Memory B cell (primary cell): Measurements from ENCODE around the gene KIFC1.
"Not testable (repeated sequence)": the region's sequence is repeated elsewhere in the genome, so short reads cannot be mapped to it uniquely, and the experiment has no call there.

Experiments
- ATAC-seq: fragments of 150-1000 bp; cut with Tn5 transposase; 2 replicates; pipeline ENCODE4 v1.10.0; 2021; ENCODE audit warnings: low read depth, mild to moderate bottlenecking, moderate library complexity
- DNase-seq, 2 donors: peaks; one replicate each; pipeline ENCODE4 v3.0.0; 2022; ENCODE audit warnings: low spot score in 2 of 2
- H3K27ac Mint-ChIP-seq: one replicate; pipeline ENCODE4 v1.8.0; 2022; ENCODE audit warnings: mild to moderate bottlenecking, moderate library complexity, mixed read lengths
- H3K27me3 Mint-ChIP-seq: one replicate; pipeline ENCODE4 v1.8.0; 2022; ENCODE audit warnings: mixed read lengths
- H3K36me3 Mint-ChIP-seq: one replicate; pipeline ENCODE4 v1.8.0; 2022; ENCODE audit warnings: mild to moderate bottlenecking, mixed read lengths
- H3K4me1 Mint-ChIP-seq: one replicate; pipeline ENCODE4 v1.8.0; 2022; ENCODE audit warnings: mixed read lengths
- H3K4me3 Mint-ChIP-seq: one replicate; pipeline ENCODE4 v1.8.0; 2022; ENCODE audit warnings: mild to moderate bottlenecking, moderate library complexity, mixed read lengths
- H3K9me3 Mint-ChIP-seq: one replicate; pipeline ENCODE4 v1.8.0; 2022; ENCODE audit warnings: mixed read lengths

The KIFC1 gene

DNA sequence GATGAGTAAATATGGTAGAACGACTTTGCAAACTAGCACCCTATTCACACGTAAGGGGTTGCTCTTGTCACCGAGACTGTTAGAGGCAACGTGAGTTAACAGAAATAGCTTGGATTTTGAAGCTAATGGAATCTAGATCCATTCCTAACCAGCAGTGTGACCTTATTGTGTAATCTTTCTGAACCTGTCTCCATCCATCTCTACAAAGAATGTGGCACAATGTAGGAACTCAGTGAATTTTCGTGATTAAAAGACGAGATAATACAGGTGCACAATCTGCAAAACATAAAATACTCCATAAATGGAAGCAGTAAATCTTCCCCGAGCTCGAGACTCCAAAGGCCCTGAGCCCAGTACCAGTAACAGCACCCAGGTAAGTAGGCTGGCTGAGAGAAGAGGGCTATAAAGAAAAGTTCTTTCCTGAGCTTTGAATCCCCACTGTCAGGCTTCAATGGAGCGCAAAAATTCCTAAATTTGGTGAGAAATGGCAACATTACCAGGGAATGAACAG is 801 bp upstream of the KIFC1 start:
- peak; percentile 2 for ATAC-seq

DNA sequence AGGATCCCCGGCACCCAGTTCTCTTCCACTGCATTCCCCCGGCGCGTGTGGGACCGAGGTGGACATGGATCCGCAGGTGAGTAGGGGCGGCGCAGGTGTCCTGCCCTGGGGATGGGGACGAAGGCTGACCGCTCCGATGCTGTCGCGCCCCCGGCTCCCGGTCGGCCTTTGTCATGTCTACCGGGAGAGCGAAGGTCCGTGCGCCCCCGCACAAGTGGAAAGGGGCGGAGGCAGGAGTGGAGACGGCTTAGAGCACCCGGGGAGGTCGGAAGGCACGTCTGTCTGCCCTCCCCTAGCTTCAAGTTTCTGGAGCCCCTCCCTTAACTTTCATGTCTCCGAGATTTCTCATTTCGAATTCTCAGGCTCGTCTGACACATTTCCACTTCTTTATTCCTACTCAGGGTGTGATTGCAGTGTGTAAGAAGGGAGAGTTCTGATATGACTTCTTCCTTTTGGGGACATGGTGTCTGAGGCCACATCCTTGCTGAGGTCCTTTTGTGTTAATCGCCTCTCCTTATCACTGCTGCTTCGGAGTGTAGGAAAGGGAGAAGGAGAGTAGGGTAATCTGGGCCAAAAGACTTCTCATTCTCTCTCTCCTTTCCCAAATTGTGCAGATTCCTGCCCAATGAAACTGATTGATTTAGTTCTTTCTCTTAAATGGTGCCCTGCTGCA is 435 bp downstream of the KIFC1 start:
- peak overlapping the region; percentile 88 for H3K27ac Mint-ChIP-seq
- H3K9me3 Mint-ChIP-seq = no peaks in the 10 kb centered on the region
- H3K36me3 Mint-ChIP-seq = no peaks in the 10 kb centered on the region
- ATAC-seq = no peak
- H3K4me1 Mint-ChIP-seq = peaks cover 15% of the 10 kb centered on the region
- peak overlapping the region; percentile 80 for H3K4me3 Mint-ChIP-seq
- DNase-seq = no peak
- peaks cover 6% of the 10 kb centered on the region for H3K27me3 Mint-ChIP-seq

More for the DNA sequence above, 801 bp upstream of the KIFC1 start:
- no peak for DNase-seq
- peaks cover 15% of the 10 kb centered on the region for H3K4me1 Mint-ChIP-seq
- no peaks in the 10 kb centered on the region for H3K36me3 Mint-ChIP-seq
- peaks cover 6% of the 10 kb centered on the region for H3K27me3 Mint-ChIP-seq
- H3K4me3 Mint-ChIP-seq = peak overlapping the region; percentile 80
- no peaks in the 10 kb centered on the region for H3K9me3 Mint-ChIP-seq
- H3K27ac Mint-ChIP-seq = peak overlapping the region; percentile 88

DNA sequence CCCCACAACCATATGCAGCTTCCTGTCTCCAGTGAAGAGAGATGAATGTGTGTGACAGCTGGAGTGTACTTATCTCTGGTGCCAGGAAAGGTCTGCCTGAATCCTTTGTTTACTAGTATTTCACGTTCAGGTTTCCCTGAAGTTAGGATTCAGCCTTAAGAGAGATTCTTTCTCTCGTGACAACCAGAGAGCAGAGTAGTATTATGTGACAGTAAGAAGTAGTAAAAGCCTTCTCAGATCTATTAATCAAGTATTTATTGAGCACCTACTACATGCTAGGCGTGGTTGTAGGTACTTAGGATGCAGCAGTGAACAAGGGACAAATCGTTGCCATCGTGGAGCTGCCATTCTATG is 949 bp downstream of the KIFC1 start:
- DNase-seq = no peak

DNA sequence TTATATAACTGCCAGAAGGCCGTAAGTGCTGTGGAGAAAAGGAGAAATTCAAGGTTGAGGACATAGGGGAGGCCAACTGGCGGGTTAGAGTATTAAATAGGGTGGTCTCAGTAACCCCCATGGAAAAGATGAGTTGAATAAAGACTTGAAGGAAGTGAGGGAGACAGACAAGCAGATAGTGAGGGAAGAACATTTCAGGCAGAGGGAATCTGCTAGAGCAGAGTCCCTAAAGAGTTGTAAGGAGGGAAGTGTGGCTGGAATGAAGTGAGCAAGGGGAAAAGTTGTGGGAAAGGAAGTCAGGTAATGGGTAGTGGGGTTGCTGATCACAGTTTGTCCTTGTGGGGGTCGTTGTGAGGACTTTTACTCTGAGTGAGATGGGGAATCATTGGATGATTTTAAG is 1.4 kb downstream of the KIFC1 start:
- H3K9me3 Mint-ChIP-seq = no peaks in the 10 kb centered on the region
- H3K27me3 Mint-ChIP-seq = peaks cover 9% of the 10 kb centered on the region
- peaks cover 15% of the 10 kb centered on the region for H3K4me1 Mint-ChIP-seq
- H3K27ac Mint-ChIP-seq = peak overlapping the region; percentile 48
- ATAC-seq (no peak), DNase-seq (no peak)
- peak overlapping the region; percentile 15 for H3K4me3 Mint-ChIP-seq
- H3K36me3 Mint-ChIP-seq = no peaks in the 10 kb centered on the region

More for the DNA sequence above, 949 bp downstream of the KIFC1 start:
- Mint-ChIP-seq H3K36me3 (no peaks in the 10 kb centered on the region), H3K27me3 (peaks cover 8% of the 10 kb centered on the region), H3K4me1 (peaks cover 15% of the 10 kb centered on the region), H3K9me3 (no peaks in the 10 kb centered on the region), H3K27ac (peak overlapping the region; percentile 88), H3K4me3 (peak overlapping the region; percentile 80)
- ATAC-seq = no peak

DNA sequence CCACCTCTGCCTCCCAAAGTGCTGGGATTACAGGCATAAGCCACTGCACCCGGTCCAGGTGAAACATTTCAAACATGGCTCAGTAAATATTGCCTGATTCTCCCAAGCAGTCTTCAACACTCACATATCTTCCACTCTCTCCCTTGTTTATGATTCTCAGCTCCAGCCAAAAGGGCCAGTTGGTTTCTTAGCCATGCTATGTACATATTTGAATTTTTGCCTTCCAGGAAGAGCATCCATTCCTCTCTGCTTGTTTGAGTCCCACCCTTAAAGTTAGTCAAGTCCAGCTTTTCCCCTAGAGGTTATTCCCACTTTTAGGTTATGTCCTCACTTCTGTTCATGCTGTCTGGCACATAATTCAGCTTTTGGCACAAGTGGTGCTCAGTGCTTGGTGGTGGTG is 5.9 kb downstream of the KIFC1 start:
- Mint-ChIP-seq H3K4me1 (peaks cover 11% of the 10 kb centered on the region), H3K27me3 (peaks cover 9% of the 10 kb centered on the region), H3K27ac (no peak overlapping the region), H3K36me3 (no peaks in the 10 kb centered on the region), H3K4me3 (no peak overlapping the region), H3K9me3 (no peaks in the 10 kb centered on the region)
- DNase-seq (no peak), ATAC-seq (no peak)

DNA sequence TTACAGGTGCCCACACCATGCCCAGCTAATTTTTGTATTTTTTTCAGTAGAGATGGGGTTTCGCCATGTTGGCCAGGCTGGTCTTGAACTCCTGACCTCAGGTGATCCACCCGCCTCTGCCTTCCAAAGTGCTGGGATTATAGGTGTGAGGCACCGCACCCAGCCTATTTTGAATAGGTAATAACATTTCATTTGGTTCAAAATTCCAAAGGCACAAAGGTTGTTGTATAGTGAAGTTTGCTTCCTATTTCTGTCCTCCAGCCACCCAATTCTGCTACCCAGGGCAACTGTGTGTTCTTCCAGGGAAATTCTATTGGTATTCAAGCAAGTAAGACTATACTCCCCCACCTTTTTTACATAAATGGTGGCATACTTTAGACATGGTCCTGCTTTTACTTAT is 7.0 kb downstream of the KIFC1 start:
- H3K9me3 Mint-ChIP-seq, ATAC-seq, DNase-seq, H3K4me1 Mint-ChIP-seq, H3K27me3 Mint-ChIP-seq, H3K4me3 Mint-ChIP-seq, H3K27ac Mint-ChIP-seq, H3K36me3 Mint-ChIP-seq: not testable (repeated sequence)

DNA sequence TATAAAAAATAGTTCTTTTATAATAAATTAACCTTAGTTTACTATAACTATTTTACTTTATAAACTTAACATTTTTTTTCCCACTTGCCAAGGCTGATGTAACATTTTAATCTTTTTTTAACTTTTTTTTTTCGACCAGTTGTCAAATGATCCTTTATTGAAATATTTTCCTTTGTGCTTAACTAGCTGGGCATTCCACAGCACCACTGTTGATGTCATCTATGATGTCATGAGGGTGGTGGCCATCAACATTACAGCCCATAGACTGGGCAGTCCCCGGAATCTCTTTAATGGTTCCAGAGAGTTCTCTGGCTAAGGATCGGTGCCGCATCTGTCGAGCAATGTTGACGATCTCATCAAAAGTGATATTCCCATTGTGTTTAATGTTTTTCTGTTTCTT is 8.3 kb downstream of the KIFC1 start:
- DNase-seq, H3K4me3 Mint-ChIP-seq, H3K4me1 Mint-ChIP-seq, H3K27ac Mint-ChIP-seq, H3K36me3 Mint-ChIP-seq, H3K27me3 Mint-ChIP-seq, H3K9me3 Mint-ChIP-seq, ATAC-seq: not testable (repeated sequence)

DNA sequence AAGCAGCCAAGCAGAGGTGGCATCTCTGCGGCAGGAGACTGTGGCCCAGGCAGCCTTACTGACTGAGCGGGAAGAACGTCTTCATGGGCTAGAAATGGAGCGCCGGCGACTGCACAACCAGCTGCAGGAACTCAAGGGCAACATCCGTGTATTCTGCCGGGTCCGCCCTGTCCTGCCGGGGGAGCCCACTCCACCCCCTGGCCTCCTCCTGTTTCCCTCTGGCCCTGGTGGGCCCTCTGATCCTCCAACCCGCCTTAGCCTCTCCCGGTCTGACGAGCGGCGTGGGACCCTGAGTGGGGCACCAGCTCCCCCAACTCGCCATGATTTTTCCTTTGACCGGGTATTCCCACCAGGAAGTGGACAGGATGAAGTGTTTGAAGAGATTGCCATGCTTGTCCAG is 13.3 kb downstream of the KIFC1 start:
- Mint-ChIP-seq H3K27ac (peak overlapping the region; percentile 54), H3K4me1 (peaks cover 15% of the 10 kb centered on the region), H3K9me3 (no peaks in the 10 kb centered on the region), H3K4me3 (no peak overlapping the region), H3K27me3 (no peaks in the 10 kb centered on the region), H3K36me3 (no peaks in the 10 kb centered on the region)
- ATAC-seq (no peak), DNase-seq (no peak)

DNA sequence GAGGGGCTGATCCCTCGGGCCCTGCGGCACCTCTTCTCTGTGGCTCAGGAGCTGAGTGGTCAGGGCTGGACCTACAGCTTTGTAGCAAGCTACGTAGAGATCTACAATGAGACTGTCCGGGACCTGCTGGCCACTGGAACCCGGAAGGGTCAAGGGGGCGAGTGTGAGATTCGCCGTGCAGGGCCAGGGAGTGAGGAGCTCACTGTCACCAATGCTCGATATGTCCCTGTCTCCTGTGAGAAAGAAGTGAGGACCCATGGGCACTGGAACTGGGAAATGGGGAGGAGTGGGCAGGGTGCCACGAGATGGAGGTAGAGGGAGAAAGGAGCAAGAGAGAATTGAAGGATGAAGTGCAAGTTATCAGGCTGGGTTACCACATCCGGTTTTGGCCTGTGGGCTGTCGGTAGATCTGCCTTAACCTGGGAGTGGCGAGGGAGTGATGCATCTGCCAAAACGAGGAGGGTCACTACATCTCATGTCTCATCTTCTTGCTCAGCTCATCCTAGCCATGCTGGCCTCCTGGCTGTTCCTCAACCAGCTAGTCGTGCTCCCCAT is 13.8 kb downstream of the KIFC1 start:
- Mint-ChIP-seq H3K27me3 (no peaks in the 10 kb centered on the region), H3K36me3 (no peaks in the 10 kb centered on the region), H3K4me1 (peaks cover 18% of the 10 kb centered on the region), H3K27ac (peak overlapping the region; percentile 54), H3K4me3 (no peak overlapping the region), H3K9me3 (no peaks in the 10 kb centered on the region)
- DNase-seq (no peak), ATAC-seq (no peak)

DNA sequence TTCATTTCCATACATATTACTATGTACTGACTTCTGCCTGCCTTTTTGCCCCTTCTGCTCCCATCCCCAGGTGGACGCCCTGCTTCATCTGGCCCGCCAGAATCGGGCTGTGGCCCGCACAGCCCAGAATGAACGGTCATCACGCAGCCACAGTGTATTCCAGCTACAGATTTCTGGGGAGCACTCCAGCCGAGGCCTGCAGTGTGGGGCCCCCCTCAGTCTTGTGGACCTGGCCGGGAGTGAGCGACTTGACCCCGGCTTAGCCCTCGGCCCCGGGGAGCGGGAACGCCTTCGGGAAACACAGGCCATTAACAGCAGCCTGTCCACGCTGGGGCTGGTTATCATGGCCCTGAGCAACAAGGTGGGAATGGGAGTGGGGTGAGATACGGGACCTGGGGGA is 14.5 kb downstream of the KIFC1 start:
- H3K36me3 Mint-ChIP-seq = no peaks in the 10 kb centered on the region
- no peak overlapping the region for H3K27ac Mint-ChIP-seq

DNA sequence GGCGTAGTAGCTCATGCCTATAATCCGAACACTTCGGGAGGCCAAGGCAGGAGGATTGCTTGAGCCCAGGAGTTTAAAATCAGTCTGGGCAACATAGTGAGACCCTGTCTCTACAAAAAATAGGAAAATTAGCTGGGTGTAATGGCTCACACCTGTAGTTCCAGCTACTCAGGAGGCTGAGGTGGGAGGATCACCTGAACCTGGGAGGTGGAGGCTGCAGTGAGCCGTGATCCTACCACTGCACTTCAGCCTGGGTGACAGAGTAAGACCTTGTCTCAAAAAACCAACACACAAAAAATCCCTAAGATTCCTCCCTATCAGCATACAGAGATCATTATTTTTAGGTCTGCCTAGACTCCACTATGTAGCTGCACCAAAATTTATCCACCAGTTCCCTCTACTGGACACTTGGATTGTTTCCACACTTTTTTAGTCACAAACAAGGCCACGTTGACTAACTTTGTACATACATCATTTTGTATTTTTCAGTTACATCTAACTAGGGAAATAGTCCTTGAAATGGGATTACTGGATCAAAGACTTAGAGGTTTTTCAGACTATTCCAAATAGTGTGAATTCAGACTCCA is 15.6 kb downstream of the KIFC1 start:
- no peak overlapping the region for H3K4me3 Mint-ChIP-seq
- no peak for DNase-seq
- H3K4me1 Mint-ChIP-seq = peaks cover 21% of the 10 kb centered on the region
- H3K27ac Mint-ChIP-seq = no peak overlapping the region
- no peaks in the 10 kb centered on the region for H3K36me3 Mint-ChIP-seq
- no peak for ATAC-seq
- no peaks in the 10 kb centered on the region for H3K9me3 Mint-ChIP-seq
- H3K27me3 Mint-ChIP-seq = no peaks in the 10 kb centered on the region

More for the DNA sequence above, 14.5 kb downstream of the KIFC1 start:
- ATAC-seq = no peak
- Mint-ChIP-seq H3K27me3 (no peaks in the 10 kb centered on the region), H3K4me1 (peaks cover 18% of the 10 kb centered on the region), H3K9me3 (no peaks in the 10 kb centered on the region), H3K4me3 (no peak overlapping the region)
- DNase-seq = no peak

DNA sequence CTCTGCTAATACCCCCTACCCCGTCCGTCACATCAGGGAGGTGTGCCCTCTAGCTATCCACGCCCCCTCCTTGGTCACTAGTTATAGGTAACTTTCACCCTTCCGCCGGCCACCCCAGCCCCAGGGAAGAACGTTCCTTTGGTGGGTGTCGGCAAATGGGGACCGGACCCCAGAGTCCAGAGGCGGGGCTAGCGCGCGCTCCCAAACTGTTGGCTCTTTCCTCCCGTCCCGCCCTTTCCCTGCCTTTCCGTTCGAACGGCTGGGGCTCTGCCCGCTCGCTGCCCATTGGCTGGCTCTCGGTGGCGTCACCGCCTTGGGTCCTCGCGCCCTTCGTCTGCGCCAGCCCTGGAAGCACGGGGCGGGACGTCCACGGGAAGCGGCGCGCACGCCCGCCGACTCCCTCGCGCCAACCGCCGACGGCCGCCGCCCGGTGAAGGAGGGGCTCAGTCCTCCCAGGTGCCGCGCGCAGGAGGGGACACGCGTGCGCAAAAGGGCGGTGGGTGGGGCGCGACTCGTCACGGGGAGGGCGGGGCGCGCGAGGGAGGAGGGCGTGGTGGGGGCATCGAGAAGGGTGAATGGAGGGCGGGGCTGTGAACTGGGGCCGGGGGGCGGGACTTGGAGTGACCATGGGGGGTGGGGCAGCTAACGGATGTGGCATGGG is 18.6 kb downstream of the KIFC1 start:
- peak overlapping the region; percentile 98 for H3K27ac Mint-ChIP-seq
- ATAC-seq = peak; percentile 74
- peak; percentile 91 to 97 for DNase-seq
- H3K4me1 Mint-ChIP-seq = peaks cover 41% of the 10 kb centered on the region
- H3K27me3 Mint-ChIP-seq = no peaks in the 10 kb centered on the region
- H3K9me3 Mint-ChIP-seq = no peaks in the 10 kb centered on the region
- H3K36me3 Mint-ChIP-seq = peaks cover 17% of the 10 kb centered on the region
- H3K4me3 Mint-ChIP-seq = peak overlapping the region; percentile 96

DNA sequence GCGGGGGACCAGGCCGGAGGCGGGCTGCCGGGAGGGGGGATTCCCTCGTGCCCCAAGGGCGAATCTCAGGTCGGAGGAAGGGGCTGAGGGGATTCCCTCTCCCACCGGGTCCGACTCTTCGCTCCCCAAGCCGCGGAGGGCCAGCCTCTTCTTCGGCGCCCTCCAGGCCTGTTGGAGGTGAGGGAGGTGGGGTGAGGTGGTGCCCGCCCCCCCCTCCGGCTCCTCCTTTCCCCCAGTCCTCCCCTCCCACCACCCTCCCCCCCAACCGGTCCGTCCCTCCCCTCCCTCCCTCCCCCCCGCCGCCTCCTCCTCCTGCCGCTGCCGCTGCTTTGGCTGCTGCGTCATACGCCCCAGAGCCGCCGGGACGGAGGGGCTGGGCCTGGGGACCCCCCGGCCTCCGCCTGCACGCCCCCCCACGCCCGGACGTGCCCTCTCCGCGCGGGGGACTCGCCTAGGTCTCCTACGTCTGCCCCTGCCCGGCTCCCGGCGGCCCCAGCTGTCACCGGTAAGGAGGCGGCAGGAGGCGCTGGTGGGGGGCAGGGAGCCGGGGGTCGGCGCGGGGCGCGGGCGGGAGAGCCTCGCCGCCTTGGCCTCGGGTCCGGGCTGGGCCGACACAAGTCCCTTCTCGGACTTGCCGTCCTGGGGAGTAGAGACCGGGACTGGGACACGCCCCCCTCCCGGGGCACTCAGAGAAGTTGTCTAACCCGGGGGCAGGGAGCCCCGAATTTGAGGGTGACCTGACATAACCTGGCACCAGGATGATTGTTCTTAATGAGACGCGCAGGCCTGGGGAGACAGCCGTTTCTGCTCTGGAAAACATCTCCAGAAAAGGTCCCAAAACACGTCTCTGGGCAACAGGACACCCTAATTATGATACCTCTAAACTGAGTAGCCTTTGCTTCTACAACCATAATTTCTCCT is 19.3 kb downstream of the KIFC1 start, which contains the start of gene PHF1:
Gene PHF1 (plus strand): TSS at position 304 of the 921 bp plus-strand sequence. CDS start 1,250 bp downstream, outside the sequence.
- Mint-ChIP-seq H3K27ac (peak within 1 kb of the TSS; percentile 98), H3K27me3 (no peaks in the 10 kb centered on the region), H3K9me3 (no peaks in the 10 kb centered on the region), H3K4me3 (peak within 1 kb of the TSS; percentile 96), H3K4me1 (peaks cover 43% of the 10 kb centered on the region), H3K36me3 (peaks cover 22% of the 10 kb centered on the region)
- ATAC-seq (peak; percentile 66), DNase-seq (peak; percentile 89 to 93)
